Activated naive CD8-positive, alpha-beta T cell treated with anti-CD3 and anti-CD28 coated beads for 36 hours (primary cell): Measurements from ENCODE around the gene TENM3. TPM values are rescaled to one million over a fixed set of nuclear protein-coding genes. Genes with fewer than 3 reads are reported as not detected.
A peak's percentile ranks its signal among the peaks of the same experiment; 100 is the strongest.

Experiments used
- DNase-seq: peaks from one replicate; pipeline ENCODE4 v3.0.0; 2021
- H3K27ac Mint-ChIP-seq: one replicate; pipeline ENCODE4 v1.8.0; 2022; ENCODE audit warnings: mild to moderate bottlenecking, moderate library complexity, mixed read lengths
- H3K27me3 Mint-ChIP-seq: one replicate; pipeline ENCODE4 v1.8.0; 2022; ENCODE audit warnings: mild to moderate bottlenecking, mixed read lengths
- H3K36me3 Mint-ChIP-seq: one replicate; pipeline ENCODE4 v1.8.0; 2021; ENCODE audit warnings: mild to moderate bottlenecking, mixed read lengths
- H3K4me1 Mint-ChIP-seq: one replicate; pipeline ENCODE4 v1.8.0; 2021; ENCODE audit warnings: mixed read lengths
- H3K4me3 Mint-ChIP-seq: one replicate; pipeline ENCODE4 v1.8.0; 2022; ENCODE audit warnings: mild to moderate bottlenecking, moderate library complexity, mixed read lengths
- H3K9me3 Mint-ChIP-seq: one replicate; pipeline ENCODE4 v1.8.0; 2022; ENCODE audit warnings: mixed read lengths
- total RNA-seq, 2 experiments: library from RNA; stranded (reverse); gene quantifications; one replicate each; pipeline ENCODE4 v1.2.3, GENCODE V29; 2021

TENM3 gene
- total RNA-seq, 2 experiments from 2014 or later: not detected

DNA sequence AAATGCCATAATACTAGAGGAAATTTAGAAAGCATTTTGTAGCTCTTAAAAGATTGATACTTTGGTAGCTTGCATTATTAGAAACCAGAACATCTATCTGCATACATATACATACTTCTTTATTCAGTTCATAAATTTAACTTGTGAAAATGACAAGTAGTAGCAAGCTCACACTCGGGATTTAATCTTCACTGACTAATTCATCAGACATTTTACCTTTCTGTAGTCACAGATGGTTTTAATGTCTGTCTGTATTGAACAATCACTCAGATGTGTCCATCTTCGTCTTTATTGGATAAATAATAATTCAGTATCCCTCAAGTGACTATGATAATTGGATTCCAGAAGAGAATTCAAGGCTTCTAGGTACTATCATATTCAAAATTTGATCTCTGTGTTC lies 232.3 kb downstream of the TENM3 start:
- DNase-seq: no peak
- Mint-ChIP-seq H3K27me3 (peaks cover 15% of the 10 kb centered on the region), H3K27ac (no peak overlapping the region), H3K4me3 (no peak overlapping the region), H3K4me1 (no peaks in the 10 kb centered on the region), H3K36me3 (no peaks in the 10 kb centered on the region), H3K9me3 (no peaks in the 10 kb centered on the region)

DNA sequence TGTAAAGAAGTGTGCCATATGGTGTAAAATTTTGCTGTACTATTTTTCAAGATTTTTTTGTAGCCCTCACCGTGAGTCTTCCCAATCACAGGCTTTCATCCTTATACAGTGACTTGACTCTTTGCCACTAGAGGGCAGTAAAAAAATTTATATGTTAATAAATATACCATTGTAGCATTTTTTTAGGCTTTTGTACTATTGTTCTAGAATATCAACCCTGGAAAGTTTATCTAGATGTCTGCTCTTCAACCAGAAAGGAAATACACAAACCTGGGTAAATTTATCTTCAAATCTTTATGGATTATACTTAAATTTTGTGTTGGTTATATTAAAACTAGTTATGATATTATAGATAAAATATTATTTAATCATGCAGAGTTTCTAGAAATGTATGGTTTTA lies 235.3 kb downstream of the TENM3 start:
- H3K4me3 Mint-ChIP-seq: no peak overlapping the region
- H3K4me1 Mint-ChIP-seq: no peaks in the 10 kb centered on the region
- no peak overlapping the region for H3K27ac Mint-ChIP-seq
- DNase-seq: no peak
- no peaks in the 10 kb centered on the region for H3K36me3 Mint-ChIP-seq
- H3K27me3 Mint-ChIP-seq: peaks cover 12% of the 10 kb centered on the region
- H3K9me3 Mint-ChIP-seq: no peaks in the 10 kb centered on the region

DNA sequence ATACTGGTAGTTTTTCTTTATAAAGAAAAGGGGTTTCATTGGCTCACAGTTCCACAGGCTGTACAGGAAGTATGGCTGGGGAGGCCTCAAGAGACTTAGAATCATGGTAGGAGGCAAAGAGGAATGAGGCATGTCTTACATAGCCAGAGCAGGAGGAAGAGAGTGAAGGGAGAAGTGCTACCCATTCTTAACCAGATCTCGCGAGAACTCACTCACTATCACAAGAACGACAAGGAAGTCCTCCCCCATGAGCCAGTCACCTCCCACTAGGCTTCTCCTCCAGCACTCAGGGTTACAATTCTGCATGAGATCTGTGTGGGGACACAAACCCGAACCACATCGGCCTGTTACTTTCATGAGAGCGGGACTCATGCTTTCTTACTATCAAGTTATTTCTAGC lies 240.5 kb downstream of the TENM3 start:
- DNase-seq: no peak
- H3K36me3 Mint-ChIP-seq: no peaks in the 10 kb centered on the region
- no peak overlapping the region for H3K27ac Mint-ChIP-seq
- H3K9me3 Mint-ChIP-seq: no peaks in the 10 kb centered on the region
- H3K27me3 Mint-ChIP-seq: peaks cover 4% of the 10 kb centered on the region
- H3K4me3 Mint-ChIP-seq: no peak overlapping the region
- H3K4me1 Mint-ChIP-seq: no peaks in the 10 kb centered on the region

DNA sequence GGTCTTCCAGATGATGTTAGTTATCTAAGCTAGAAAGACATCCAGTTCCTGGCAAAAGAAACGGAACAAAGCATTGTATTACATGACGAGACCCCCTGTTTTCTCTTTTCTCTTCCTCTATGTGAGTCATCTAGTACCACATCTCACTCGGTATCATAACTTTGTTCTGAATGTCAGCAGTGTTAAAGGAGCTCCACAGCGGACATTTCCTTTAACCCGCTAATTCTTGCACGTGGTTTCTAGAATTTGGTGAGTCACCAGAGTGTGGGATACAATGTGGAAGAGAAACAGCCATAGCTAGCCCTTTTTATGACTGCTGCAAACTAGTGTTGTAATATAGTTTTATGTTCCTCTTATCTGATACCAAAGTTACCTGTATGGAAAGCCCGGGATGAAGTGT lies 243.7 kb downstream of the TENM3 start:
- DNase-seq: peak; percentile 7
- Mint-ChIP-seq H3K9me3 (no peaks in the 10 kb centered on the region), H3K4me1 (peaks cover 3% of the 10 kb centered on the region)

DNA sequence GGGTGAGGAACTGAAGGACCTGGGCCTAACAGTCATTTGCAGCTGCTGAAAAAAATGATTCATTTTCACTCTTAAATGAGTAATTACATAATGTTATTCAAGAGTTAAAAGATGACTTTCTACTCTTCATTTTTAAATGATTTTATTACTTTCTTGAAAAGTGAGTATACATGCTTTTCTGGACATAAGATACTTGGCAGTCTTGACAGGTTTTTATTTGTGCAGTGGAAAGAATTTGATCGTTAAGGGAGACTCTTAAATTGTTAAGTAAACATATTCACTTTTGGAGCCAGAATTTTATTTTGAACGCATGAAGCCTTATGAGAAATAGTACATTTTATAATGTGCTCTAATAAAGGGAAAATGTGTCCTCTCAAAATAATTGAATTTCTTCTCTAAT lies 245.7 kb downstream of the TENM3 start:
- Mint-ChIP-seq H3K4me3 (no peak overlapping the region), H3K36me3 (no peaks in the 10 kb centered on the region), H3K27ac (no peak overlapping the region), H3K27me3 (peaks cover 12% of the 10 kb centered on the region), H3K4me1 (peaks cover 8% of the 10 kb centered on the region), H3K9me3 (no peaks in the 10 kb centered on the region)
- DNase-seq: no peak

More for the DNA sequence above, 243.7 kb downstream of the TENM3 start:
- no peaks in the 10 kb centered on the region for H3K36me3 Mint-ChIP-seq
- H3K27ac Mint-ChIP-seq: no peak overlapping the region
- no peak overlapping the region for H3K4me3 Mint-ChIP-seq
- peaks cover 12% of the 10 kb centered on the region for H3K27me3 Mint-ChIP-seq

DNA sequence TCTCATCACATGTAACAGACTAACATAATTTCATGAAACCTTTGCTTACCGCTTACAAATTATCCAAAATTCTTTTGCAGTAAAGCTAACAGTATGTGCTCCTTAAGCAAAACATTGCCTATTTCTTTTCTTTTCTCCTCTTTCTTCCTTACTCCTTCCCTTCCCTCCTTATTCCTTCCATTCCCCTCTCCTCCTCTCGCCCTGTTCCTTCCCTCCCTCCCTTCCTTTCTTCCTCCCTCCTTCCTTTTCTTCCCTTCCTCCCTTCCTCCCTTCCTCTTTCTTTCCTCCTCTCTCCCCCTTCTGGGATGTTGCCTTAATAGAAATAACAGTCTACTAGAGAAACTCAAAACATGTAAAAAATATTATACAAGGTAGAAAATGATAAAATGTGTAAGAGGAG lies 246.4 kb downstream of the TENM3 start:
- Mint-ChIP-seq H3K4me1 (peaks cover 10% of the 10 kb centered on the region), H3K4me3 (no peak overlapping the region), H3K27ac (no peak overlapping the region), H3K27me3 (peaks cover 12% of the 10 kb centered on the region), H3K36me3 (no peaks in the 10 kb centered on the region), H3K9me3 (no peaks in the 10 kb centered on the region)
- DNase-seq: no peak

DNA sequence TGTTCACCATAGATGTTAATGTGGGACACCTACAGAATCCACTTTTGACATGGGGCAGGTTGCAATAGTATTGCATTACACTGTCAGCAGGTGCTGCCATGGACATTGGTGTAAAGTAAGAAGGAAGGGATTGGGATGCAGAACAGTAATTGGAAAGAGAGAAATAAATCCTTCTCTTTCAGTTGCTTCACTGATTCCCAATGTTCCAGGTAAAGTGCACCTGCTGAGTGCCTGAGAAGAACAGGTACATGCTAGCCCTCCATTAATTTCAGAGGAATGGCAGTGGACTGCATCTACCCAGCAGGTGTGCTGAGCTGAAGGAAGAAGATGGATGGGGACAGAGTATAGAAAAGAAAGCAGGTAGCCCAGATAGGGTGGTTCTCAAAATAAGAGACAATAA lies 248.5 kb downstream of the TENM3 start:
- Mint-ChIP-seq H3K9me3 (no peaks in the 10 kb centered on the region), H3K4me3 (no peak overlapping the region), H3K4me1 (peaks cover 10% of the 10 kb centered on the region), H3K27me3 (peaks cover 13% of the 10 kb centered on the region), H3K36me3 (no peaks in the 10 kb centered on the region), H3K27ac (no peak overlapping the region)
- no peak for DNase-seq

DNA sequence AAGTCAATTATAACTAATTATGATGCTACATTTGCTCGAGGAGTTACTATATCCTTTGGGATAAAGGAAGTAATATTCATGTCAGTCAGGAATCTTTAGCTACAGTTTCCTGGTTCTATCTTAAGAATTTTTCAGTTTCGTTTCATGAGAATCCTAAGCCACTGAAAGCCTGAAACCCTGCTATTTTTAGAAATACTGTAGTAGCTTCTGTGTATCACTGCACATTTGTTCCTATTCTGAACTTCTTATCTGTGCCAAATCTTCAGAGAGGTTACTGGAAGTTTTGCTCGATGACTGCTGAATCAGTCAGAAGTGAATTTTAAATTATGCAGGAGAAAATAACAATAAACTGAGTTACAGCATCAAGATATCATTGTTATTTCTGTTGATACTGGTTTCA lies 249.2 kb downstream of the TENM3 start:
- DNase-seq: no peak
- Mint-ChIP-seq H3K27ac (no peak overlapping the region), H3K4me3 (no peak overlapping the region), H3K4me1 (peaks cover 10% of the 10 kb centered on the region), H3K27me3 (peaks cover 13% of the 10 kb centered on the region), H3K9me3 (no peaks in the 10 kb centered on the region), H3K36me3 (no peaks in the 10 kb centered on the region)

DNA sequence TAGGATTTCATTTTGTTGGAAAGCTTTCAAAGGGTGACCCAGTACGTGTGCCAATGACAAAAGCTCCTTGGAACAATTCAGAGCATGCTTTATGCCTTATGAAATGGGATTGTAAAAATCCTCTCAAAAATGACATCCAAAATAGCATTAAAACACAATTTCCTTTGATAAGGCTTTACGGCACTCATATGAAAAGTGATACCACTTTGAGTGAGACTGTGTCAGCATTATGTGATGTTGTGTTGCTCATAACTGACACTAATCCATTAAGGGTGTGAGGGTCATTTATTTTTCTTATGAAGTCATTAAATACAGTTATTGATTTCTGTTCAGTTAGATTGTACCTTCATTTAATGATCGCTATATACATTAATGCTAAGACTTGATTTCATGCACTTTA lies 250.2 kb downstream of the TENM3 start:
- Mint-ChIP-seq H3K27ac (no peak overlapping the region), H3K27me3 (peaks cover 13% of the 10 kb centered on the region), H3K4me3 (no peak overlapping the region), H3K36me3 (no peaks in the 10 kb centered on the region), H3K4me1 (peaks cover 12% of the 10 kb centered on the region), H3K9me3 (no peaks in the 10 kb centered on the region)
- no peak for DNase-seq

DNA sequence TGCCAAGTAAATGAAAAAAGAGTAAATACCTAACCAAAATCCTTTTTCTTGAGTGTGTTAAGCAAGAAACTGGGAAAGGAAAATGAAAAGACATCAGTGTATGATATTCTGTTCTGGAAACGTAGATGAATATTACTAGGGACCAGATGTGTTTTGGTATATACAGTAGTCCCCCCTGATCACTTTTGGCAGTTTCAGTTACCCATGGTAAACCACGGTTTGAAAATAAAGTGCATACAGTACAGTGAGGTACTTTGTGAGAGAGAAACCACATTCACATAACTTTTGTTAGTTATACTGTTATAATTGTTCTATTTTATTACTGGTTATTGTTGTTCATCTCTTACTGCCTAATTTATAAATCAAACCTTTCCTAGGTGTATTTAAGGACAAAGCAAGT lies 250.9 kb downstream of the TENM3 start:
- H3K4me3 Mint-ChIP-seq: no peak overlapping the region
- no peaks in the 10 kb centered on the region for H3K36me3 Mint-ChIP-seq
- DNase-seq: no peak
- no peaks in the 10 kb centered on the region for H3K9me3 Mint-ChIP-seq
- peaks cover 12% of the 10 kb centered on the region for H3K4me1 Mint-ChIP-seq
- H3K27ac Mint-ChIP-seq: no peak overlapping the region
- H3K27me3 Mint-ChIP-seq: peaks cover 13% of the 10 kb centered on the region

DNA sequence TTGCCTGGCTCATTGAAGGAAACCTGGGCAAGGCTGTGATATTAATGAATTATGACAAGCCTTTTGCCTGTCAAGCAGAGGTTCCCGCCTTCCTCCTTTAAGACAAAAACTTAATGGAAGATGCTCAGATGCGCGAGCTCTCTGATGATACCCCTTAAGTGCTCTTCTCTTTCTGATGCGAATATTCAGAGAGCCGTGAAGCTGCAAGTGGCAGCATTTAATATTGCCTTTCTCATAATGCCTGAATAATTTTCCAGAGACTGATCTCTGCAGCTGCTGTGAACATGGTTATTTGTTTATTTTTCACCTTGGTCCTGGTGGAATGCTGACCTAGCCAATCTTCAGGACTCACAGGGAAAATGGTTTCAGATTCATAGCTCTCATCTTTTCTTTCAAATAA lies 251.8 kb downstream of the TENM3 start:
- no peaks in the 10 kb centered on the region for H3K9me3 Mint-ChIP-seq
- H3K27ac Mint-ChIP-seq: no peak overlapping the region
- peaks cover 12% of the 10 kb centered on the region for H3K4me1 Mint-ChIP-seq
- no peak for DNase-seq
- peaks cover 15% of the 10 kb centered on the region for H3K27me3 Mint-ChIP-seq
- no peaks in the 10 kb centered on the region for H3K36me3 Mint-ChIP-seq
- no peak overlapping the region for H3K4me3 Mint-ChIP-seq

DNA sequence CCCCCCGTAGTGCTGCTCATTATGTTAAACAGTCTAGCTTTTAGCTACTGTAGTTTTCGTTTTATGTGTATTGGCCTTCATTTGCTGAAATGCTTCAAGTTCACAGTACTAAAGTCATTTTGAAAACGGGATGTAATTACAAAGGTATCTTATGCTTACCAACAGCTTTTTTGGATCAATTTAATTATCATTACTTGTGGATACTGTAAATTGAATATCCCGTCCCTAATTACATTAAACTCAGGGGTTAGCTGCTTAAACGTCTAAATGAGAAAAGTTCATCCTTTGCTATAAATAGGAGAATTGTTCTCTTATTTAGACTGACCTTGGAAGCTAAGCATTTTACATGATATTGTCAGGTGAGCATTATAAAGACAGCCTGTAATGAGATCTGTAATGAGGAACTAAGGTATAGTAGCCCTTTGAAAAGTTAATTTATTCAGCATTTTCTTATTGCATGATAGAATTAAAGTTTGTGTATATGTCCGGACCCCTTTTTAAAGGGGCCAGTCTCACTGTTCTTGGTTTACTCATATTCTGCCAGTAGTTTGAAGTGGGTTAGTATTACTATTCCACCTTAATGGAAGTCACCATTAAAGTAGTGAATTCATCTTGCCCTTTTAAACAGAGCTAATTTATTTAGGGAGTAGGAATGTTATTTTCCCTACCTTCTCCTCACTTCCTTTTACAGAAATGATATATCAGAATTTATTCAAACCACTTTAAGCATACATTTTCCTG lies 252.6 kb downstream of the TENM3 start:
- Mint-ChIP-seq H3K9me3 (no peaks in the 10 kb centered on the region), H3K4me1 (peaks cover 12% of the 10 kb centered on the region), H3K27ac (no peak overlapping the region), H3K27me3 (peaks cover 13% of the 10 kb centered on the region), H3K4me3 (no peak overlapping the region), H3K36me3 (no peaks in the 10 kb centered on the region)
- DNase-seq: no peak

DNA sequence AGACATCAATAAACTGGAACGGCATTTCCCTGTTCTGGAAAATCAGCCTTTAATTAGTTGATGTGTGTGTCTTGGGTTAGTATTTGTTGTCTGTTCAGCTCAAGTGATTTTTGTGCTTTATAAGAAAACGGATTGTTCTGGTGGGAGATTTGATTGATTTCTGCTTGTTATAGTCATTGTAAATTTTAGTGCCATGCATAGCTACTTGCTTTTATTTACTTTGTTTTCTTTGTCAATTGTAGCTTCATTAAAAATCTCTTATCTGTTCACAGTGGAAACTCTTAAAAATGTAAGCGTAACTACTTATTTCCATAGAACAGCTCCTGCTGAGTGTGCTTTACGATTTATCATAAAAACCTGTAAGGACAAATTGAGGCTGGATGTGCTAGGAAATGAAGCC lies 253.2 kb downstream of the TENM3 start:
- H3K4me3 Mint-ChIP-seq: no peak overlapping the region

DNA sequence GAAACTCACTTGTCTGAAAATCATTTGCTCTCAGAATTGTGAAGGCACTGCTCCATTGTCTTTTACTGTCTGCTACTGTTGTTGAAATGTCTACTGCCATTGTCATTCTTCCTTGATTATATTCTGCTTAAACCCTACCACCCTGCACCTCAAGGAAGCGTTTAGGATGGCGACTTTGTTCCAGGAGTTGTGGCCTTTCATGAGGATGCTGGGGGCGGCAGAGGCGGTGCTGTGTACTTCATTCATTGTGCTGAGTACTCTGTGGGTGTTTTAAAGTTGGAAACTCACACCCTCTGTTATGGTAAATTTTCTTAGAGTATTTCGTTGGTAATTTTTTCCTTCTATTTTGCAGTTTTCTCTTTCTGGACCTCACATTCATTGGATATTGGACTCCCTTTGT lies 258.9 kb downstream of the TENM3 start:
- H3K4me1 Mint-ChIP-seq: peaks cover 3% of the 10 kb centered on the region
- no peaks in the 10 kb centered on the region for H3K9me3 Mint-ChIP-seq
- H3K36me3 Mint-ChIP-seq: no peaks in the 10 kb centered on the region
- peaks cover 30% of the 10 kb centered on the region for H3K27me3 Mint-ChIP-seq
- no peak overlapping the region for H3K27ac Mint-ChIP-seq
- DNase-seq: no peak
- no peak overlapping the region for H3K4me3 Mint-ChIP-seq

More for the DNA sequence above, 253.2 kb downstream of the TENM3 start:
- Mint-ChIP-seq H3K4me1 (peaks cover 12% of the 10 kb centered on the region), H3K27ac (no peak overlapping the region), H3K27me3 (peaks cover 12% of the 10 kb centered on the region), H3K36me3 (no peaks in the 10 kb centered on the region), H3K9me3 (no peaks in the 10 kb centered on the region)
- DNase-seq: no peak

DNA sequence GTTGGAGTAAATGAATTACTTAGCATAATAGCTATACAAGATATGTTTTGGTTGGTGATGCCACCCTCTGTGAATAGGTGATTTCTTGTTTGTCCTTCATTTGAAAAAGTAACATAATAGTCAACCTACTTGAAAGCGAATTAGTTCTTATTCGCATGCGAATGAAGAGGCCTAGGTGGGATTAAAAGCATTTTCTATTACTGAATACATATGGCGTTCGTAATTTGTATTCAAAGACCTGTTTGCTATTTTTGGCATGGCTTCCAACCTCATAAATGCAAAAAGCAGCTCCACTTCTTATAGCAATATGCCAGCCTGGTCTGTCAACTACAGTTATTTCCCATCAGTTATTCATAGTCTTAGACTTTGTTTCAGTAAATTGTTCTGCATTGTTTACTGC lies 261.3 kb downstream of the TENM3 start:
- H3K27ac Mint-ChIP-seq: no peak overlapping the region
- no peaks in the 10 kb centered on the region for H3K36me3 Mint-ChIP-seq
- H3K9me3 Mint-ChIP-seq: no peaks in the 10 kb centered on the region
- no peak overlapping the region for H3K4me3 Mint-ChIP-seq
- DNase-seq: no peak
- H3K27me3 Mint-ChIP-seq: peaks cover 30% of the 10 kb centered on the region
- no peaks in the 10 kb centered on the region for H3K4me1 Mint-ChIP-seq

DNA sequence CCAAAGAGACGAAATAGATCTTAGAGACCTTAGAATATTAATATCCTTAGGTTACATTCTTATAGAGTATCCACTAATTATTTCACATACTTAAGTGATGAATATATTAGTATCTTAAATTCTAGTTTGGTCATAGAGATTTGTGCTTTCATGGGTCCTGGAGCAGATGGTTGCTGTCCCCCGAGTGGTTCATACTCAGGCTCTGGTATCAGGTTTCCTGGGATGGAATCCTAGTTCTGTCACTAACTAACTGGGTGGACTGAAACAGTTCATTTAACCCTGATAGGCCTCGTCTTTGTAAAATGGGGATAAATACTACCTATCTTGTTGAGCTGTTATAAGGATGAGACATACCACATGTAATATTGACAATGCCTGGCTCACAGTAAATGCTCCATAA lies 264.6 kb downstream of the TENM3 start:
- Mint-ChIP-seq H3K27me3 (peaks cover 23% of the 10 kb centered on the region), H3K36me3 (no peaks in the 10 kb centered on the region), H3K4me3 (no peak overlapping the region), H3K4me1 (no peaks in the 10 kb centered on the region), H3K9me3 (no peaks in the 10 kb centered on the region), H3K27ac (no peak overlapping the region)
- DNase-seq: no peak
